ENCODE results near the gene PPP1R13L.

DNA sequence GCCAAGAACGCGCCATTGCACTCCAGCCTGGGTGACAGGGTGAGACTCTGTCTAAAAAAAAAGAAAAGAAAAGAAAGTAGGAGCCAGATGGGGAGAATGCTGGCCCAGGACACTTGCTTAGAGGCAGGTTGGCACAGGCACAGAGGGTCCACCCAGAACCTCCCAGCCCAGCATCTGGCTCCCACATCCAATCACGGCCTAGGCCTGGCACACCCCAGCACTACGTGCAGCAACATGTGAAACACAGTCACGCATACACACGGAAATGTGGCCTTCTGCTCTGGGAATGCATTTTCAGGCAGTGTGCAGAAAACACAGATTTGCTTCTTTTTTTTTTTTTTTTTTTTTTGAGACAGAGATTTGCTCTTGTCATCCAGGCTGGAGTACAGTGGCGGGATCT lies 42.1 kb upstream of the PPP1R13L start:
- TF ChIP-seq, protein P1, sequence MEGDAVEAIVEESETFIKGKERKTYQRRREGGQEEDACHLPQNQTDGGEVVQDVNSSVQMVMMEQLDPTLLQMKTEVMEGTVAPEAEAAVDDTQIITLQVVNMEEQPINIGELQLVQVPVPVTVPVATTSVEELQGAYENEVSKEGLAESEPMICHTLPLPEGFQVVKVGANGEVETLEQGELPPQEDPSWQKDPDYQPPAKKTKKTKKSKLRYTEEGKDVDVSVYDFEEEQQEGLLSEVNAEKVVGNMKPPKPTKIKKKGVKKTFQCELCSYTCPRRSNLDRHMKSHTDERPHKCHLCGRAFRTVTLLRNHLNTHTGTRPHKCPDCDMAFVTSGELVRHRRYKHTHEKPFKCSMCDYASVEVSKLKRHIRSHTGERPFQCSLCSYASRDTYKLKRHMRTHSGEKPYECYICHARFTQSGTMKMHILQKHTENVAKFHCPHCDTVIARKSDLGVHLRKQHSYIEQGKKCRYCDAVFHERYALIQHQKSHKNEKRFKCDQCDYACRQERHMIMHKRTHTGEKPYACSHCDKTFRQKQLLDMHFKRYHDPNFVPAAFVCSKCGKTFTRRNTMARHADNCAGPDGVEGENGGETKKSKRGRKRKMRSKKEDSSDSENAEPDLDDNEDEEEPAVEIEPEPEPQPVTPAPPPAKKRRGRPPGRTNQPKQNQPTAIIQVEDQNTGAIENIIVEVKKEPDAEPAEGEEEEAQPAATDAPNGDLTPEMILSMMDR (IDR thresholded peaks at IDR 0.05), result no peak
- TF ChIP-seq EP300 (IDR thresholded peaks at IDR 0.05) (no peak), POLR2A (IDR thresholded peaks at IDR 0.05) (no peak)
